ENCODE results near the gene ZNF763.
"Not testable (repeated sequence)": the region's sequence is repeated elsewhere in the genome, so short reads cannot be mapped to it uniquely, and the experiment has no call there.

Gene ZNF763
- 0.43 to 2.6 reads per million in 2 experiments for total RNA-seq

GRCh38 chr19:11964858-11965645 is at the start of gene ZNF763:
TSS of gene ZNF763 (plus strand) at chr19:11965040. CDS start at chr19:11965209, 169 bp downstream.
- DNase-seq (ENCODE audit: low read depth) = peak; percentile 85

- no peak for DNase-seq (ENCODE audit: low read depth)
Measured at GRCh38 chr19:11921852-11922495, 42.9 kb upstream of the ZNF763 start.

- DNase-seq (ENCODE audit: low read depth) = peak; percentile 89
Measured at GRCh38 chr19:11924886-11925650, 39.8 kb upstream of the ZNF763 start, which contains the start of gene ZNF700. TSS of gene ZNF700 (plus strand) at chr19:11925107. CDS start at chr19:11925211, 104 bp downstream.

GRCh38 chr19:11925651-11926187 is 39.1 kb upstream of the ZNF763 start:
- DNase-seq (ENCODE audit: low read depth) = not testable (repeated sequence)

GRCh38 chr19:11927227-11927626 is 37.6 kb upstream of the ZNF763 start:
- no peak for DNase-seq (ENCODE audit: low read depth)

GRCh38 chr19:11931051-11931450 is 33.8 kb upstream of the ZNF763 start:
- DNase-seq (ENCODE audit: low read depth) = no peak

- no peak for DNase-seq (ENCODE audit: low read depth)
Measured at GRCh38 chr19:11931513-11931912, 33.3 kb upstream of the ZNF763 start.

- DNase-seq (ENCODE audit: low read depth) = not testable (repeated sequence)
Measured at GRCh38 chr19:11935829-11936228, 29.0 kb upstream of the ZNF763 start.

GRCh38 chr19:11938383-11938782 is 26.5 kb upstream of the ZNF763 start:
- DNase-seq (ENCODE audit: low read depth) = not testable (repeated sequence)

- not testable (repeated sequence) for DNase-seq (ENCODE audit: low read depth)
Measured at GRCh38 chr19:11941361-11941887, 23.4 kb upstream of the ZNF763 start.

GRCh38 chr19:11942008-11942842 is 22.6 kb upstream of the ZNF763 start:
- DNase-seq (ENCODE audit: low read depth) = no peak

- DNase-seq (ENCODE audit: low read depth) = no peak
Measured at GRCh38 chr19:11942843-11943108, 22.1 kb upstream of the ZNF763 start.

- DNase-seq (ENCODE audit: low read depth) = no peak
Measured at GRCh38 chr19:11944656-11945055, 20.2 kb upstream of the ZNF763 start.

GRCh38 chr19:11948646-11949045 is 16.2 kb upstream of the ZNF763 start:
- DNase-seq (ENCODE audit: low read depth) = no peak

- no peak for DNase-seq (ENCODE audit: low read depth)
Measured at GRCh38 chr19:11949201-11949600, 15.6 kb upstream of the ZNF763 start.

- not testable (repeated sequence) for DNase-seq (ENCODE audit: low read depth)
Measured at GRCh38 chr19:11949614-11950080, 15.2 kb upstream of the ZNF763 start.

GRCh38 chr19:11950312-11950711 is 14.5 kb upstream of the ZNF763 start:
- no peak for DNase-seq (ENCODE audit: low read depth)

GRCh38 chr19:11963566-11964355 is 1.1 kb upstream of the ZNF763 start:
- peak; percentile 56 for DNase-seq (ENCODE audit: low read depth)

- DNase-seq (ENCODE audit: low read depth) = no peak
Measured at GRCh38 chr19:11964496-11964857, 363 bp upstream of the ZNF763 start.

- DNase-seq (ENCODE audit: low read depth) = no peak
Measured at GRCh38 chr19:11970174-11970573, 5.3 kb downstream of the ZNF763 start.

Data from T follicular helper cell (primary cell).